ENCODE results near the gene KCNMA1. TPM values are rescaled to one million over a fixed set of nuclear protein-coding genes. Genes with fewer than 3 reads are reported as not detected.

Gene KCNMA1
- total RNA-seq, 1 experiment from 2014 or later, result 143 TPM

DNA sequence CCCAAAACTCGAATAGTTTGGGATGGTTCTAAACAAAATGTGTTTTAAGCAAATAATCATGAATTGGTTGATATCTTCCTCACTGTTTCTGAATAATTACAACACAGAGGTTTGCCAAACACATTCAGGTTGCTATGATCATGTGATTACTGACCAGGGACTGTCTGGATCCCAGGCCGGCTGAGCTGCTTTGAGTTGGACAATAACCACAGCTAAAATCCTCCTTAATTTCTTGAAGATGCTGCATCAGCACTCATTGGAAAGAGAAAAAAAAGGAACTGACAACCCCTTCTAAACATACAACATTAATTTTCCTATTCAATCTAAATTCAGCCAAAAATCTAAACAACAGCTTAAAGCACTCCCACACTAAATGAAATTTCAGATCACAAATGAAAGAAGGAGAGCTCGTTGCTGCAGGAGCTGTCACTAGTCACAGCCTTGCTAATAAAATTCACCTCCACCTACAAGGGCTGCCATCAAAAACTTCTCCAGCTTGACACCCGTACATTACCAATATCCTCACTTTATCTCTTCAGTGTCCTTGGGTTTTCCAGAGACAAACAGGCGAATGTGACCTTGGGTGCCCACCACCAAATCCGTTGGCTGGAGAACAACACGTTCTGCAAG, 560.2 kb downstream of the KCNMA1 start:
- ChIA-PET POLR2A (ENCODE audit: unreplicated experiment) (no interaction called here), CTCF (no interaction called here)
- no peak for TF ChIP-seq EZH2phosphoT487 (IDR thresholded peaks at IDR 0.05; ENCODE audit: borderline replicate concordance, low read length)
- TF ChIP-seq, protein P1, sequence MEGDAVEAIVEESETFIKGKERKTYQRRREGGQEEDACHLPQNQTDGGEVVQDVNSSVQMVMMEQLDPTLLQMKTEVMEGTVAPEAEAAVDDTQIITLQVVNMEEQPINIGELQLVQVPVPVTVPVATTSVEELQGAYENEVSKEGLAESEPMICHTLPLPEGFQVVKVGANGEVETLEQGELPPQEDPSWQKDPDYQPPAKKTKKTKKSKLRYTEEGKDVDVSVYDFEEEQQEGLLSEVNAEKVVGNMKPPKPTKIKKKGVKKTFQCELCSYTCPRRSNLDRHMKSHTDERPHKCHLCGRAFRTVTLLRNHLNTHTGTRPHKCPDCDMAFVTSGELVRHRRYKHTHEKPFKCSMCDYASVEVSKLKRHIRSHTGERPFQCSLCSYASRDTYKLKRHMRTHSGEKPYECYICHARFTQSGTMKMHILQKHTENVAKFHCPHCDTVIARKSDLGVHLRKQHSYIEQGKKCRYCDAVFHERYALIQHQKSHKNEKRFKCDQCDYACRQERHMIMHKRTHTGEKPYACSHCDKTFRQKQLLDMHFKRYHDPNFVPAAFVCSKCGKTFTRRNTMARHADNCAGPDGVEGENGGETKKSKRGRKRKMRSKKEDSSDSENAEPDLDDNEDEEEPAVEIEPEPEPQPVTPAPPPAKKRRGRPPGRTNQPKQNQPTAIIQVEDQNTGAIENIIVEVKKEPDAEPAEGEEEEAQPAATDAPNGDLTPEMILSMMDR (conservative IDR thresholded peaks at IDR 0.05; ENCODE audit: low read depth, low read length), result no peak
- TF ChIP-seq EZH2 (IDR thresholded peaks at IDR 0.05; ENCODE audit: low read length, unreplicated experiment), result no peak
- H4K20me1 ChIP-seq (ENCODE audit: low read length), result no peaks in the 10 kb centered on the region
- H3K36me3 ChIP-seq (ENCODE audit: low read depth, low read length), result peaks cover 19% of the 10 kb centered on the region
- no peak overlapping the region for H3K4me2 ChIP-seq (ENCODE audit: low read length)
- H2AFZ ChIP-seq (ENCODE audit: low read length), result no peak overlapping the region
- intact Hi-C loops (cut with micrococcal nuclease), result loop anchor here (5.0 kb wide), 1 partner anchor 50 kb away; no protein-coding TSS in a partner anchor
- H3K4me3 ChIP-seq (ENCODE audit: low read length), result no peak overlapping the region
- H3K9me3 ChIP-seq (ENCODE audit: low read length), result no peaks in the 10 kb centered on the region
- no peaks in the 10 kb centered on the region for H3K79me2 ChIP-seq (ENCODE audit: low read length)
- DNase-seq (no peak), ATAC-seq (no peak)
- H3K9ac ChIP-seq (ENCODE audit: low read length), result no peak overlapping the region
- H3K9me2 ChIP-seq (replicated peaks; ENCODE audit: low read length), result no peaks in the 10 kb centered on the region
- no peak overlapping the region for H3K27ac ChIP-seq (ENCODE audit: low read length)
- H3F3A ChIP-seq (ENCODE audit: low read length, unreplicated experiment), result no peaks in the 10 kb centered on the region
- no peaks in the 10 kb centered on the region for H3K27me3 ChIP-seq (ENCODE audit: low read length)
- H3K4me1 ChIP-seq (ENCODE audit: insufficient read depth, low read length), result 0 out of 2 replicates have a peak, but pooled peaks cover 7% of the 10 kb centered on the region
- no TSS peak for BruUV-seq (replicated peaks)

DNA sequence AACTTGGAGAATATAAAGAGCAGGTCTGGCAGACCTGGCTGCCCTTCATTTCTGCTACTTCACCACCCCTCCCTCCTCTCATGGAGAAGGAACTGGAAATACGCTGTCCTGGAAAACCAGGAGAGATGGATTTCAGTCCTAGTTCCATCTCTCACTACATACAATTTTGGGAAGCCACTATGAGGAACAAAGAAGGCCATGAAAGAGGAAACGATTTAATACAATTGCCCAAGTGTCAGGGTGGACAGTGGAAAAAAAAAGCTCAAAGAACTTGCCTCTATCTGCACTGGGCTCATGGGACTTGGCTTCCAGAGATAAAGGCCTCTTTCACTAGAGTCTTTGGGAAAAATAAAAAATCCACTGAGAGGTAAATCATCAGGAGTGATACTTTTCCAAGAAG, 561.7 kb downstream of the KCNMA1 start:
- H3K9me3 ChIP-seq (ENCODE audit: low read length), result no peaks in the 10 kb centered on the region
- no peaks in the 10 kb centered on the region for H3K79me2 ChIP-seq (ENCODE audit: low read length)
- no peak overlapping the region for H2AFZ ChIP-seq (ENCODE audit: low read length)
- H3K36me3 ChIP-seq (ENCODE audit: low read depth, low read length), result peaks cover 26% of the 10 kb centered on the region
- no peaks in the 10 kb centered on the region for H3K9me2 ChIP-seq (replicated peaks; ENCODE audit: low read length)
- H3K4me3 ChIP-seq (ENCODE audit: low read length), result no peak overlapping the region
- no peaks in the 10 kb centered on the region for H3F3A ChIP-seq (ENCODE audit: low read length, unreplicated experiment)
- intact Hi-C loops (cut with micrococcal nuclease), result loop anchor here (5.0 kb wide), 1 partner anchor 49 kb away; no protein-coding TSS in a partner anchor
- no peaks in the 10 kb centered on the region for H4K20me1 ChIP-seq (ENCODE audit: low read length)
- H3K9ac ChIP-seq (ENCODE audit: low read length), result no peak overlapping the region
- TF ChIP-seq EZH2phosphoT487 (IDR thresholded peaks at IDR 0.05; ENCODE audit: borderline replicate concordance, low read length) (no peak), EZH2 (IDR thresholded peaks at IDR 0.05; ENCODE audit: low read length, unreplicated experiment) (no peak)
- TF ChIP-seq, protein P1 (conservative IDR thresholded peaks at IDR 0.05; ENCODE audit: low read depth, low read length), result no peak
- BruUV-seq (replicated peaks), result no TSS peak
- 0 out of 2 replicates have a peak, but pooled peaks cover 5% of the 10 kb centered on the region for H3K4me1 ChIP-seq (ENCODE audit: insufficient read depth, low read length)
- ATAC-seq, result no peak
- H3K4me2 ChIP-seq (ENCODE audit: low read length), result no peak overlapping the region
- no peak overlapping the region for H3K27ac ChIP-seq (ENCODE audit: low read length)
- DNase-seq, result no peak
- ChIA-PET POLR2A (ENCODE audit: unreplicated experiment) (no interaction called here), CTCF (no interaction called here)
- H3K27me3 ChIP-seq (ENCODE audit: low read length), result no peaks in the 10 kb centered on the region

DNA sequence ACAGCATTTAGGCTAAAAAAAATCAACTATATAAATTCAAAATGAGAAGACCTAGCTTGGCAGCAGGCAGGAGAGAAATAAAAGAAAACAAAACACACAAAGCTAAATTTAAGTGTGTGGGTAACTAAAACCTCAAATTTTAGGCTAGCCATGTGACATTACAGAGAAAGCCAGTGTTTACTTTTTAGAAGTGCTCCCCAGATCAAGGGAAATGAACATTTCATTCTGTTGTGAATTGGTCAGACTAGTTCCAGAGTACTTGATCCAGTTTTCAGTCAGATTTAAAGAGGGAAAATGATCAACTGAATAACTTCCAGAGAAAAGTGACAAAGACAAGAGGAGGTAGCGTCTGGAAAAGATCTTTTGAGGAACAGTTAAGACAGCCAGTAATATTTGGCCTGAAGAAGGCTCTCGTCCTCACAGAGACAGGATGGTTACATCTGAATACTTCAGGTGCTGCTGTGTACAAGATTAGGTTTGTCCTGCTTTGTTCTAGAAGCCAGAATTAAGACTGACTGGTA, 563.4 kb downstream of the KCNMA1 start:
- no peak overlapping the region for H3K4me2 ChIP-seq (ENCODE audit: low read length)
- H3K9ac ChIP-seq (ENCODE audit: low read length), result no peak overlapping the region
- H3K4me1 ChIP-seq (ENCODE audit: insufficient read depth, low read length), result no peaks in the 10 kb centered on the region
- ChIA-PET CTCF (no interaction called here), POLR2A (ENCODE audit: unreplicated experiment) (no interaction called here)
- DNase-seq (no peak), ATAC-seq (no peak)
- TF ChIP-seq, protein P1 (conservative IDR thresholded peaks at IDR 0.05; ENCODE audit: low read depth, low read length), result no peak
- TF ChIP-seq EZH2phosphoT487 (IDR thresholded peaks at IDR 0.05; ENCODE audit: borderline replicate concordance, low read length), result no peak
- TF ChIP-seq EZH2 (IDR thresholded peaks at IDR 0.05; ENCODE audit: low read length, unreplicated experiment), result no peak
- no peaks in the 10 kb centered on the region for H3K9me2 ChIP-seq (replicated peaks; ENCODE audit: low read length)
- no peaks in the 10 kb centered on the region for H3K79me2 ChIP-seq (ENCODE audit: low read length)
- no peak overlapping the region for H2AFZ ChIP-seq (ENCODE audit: low read length)
- H3K36me3 ChIP-seq (ENCODE audit: low read depth, low read length), result peaks cover 30% of the 10 kb centered on the region
- no peaks in the 10 kb centered on the region for H4K20me1 ChIP-seq (ENCODE audit: low read length)
- no peaks in the 10 kb centered on the region for H3F3A ChIP-seq (ENCODE audit: low read length, unreplicated experiment)
- intact Hi-C loops (cut with micrococcal nuclease), result no loop called here
- no peaks in the 10 kb centered on the region for H3K27me3 ChIP-seq (ENCODE audit: low read length)
- H3K27ac ChIP-seq (ENCODE audit: low read length), result no peak overlapping the region
- no peak overlapping the region for H3K4me3 ChIP-seq (ENCODE audit: low read length)
- H3K9me3 ChIP-seq (ENCODE audit: low read length), result no peaks in the 10 kb centered on the region
- no TSS peak for BruUV-seq (replicated peaks)

Data from PC-3 (cell line).